ENCODE data around the gene OAS2. TPM values are rescaled to one million over a fixed set of nuclear protein-coding genes. Genes with fewer than 3 reads are reported as not detected.

Gene OAS2
- total RNA-seq, 1 experiment from 2014 or later, result 5.8 TPM

- Histone ChIP-seq H3K4me2 (ENCODE audit: low read length) (no peak overlapping the region), H3K79me2 (ENCODE audit: low read length) (no peaks in the 10 kb centered on the region), H2AFZ (ENCODE audit: low read length) (no peak overlapping the region), H3K36me3 (ENCODE audit: low read depth, low read length) (peaks cover 4% of the 10 kb centered on the region; the same call in 1 of the 2 replicates), H3K9ac (ENCODE audit: low read length) (no peak overlapping the region), H3K9me2 (replicated peaks; ENCODE audit: low read length) (no peaks in the 10 kb centered on the region), H3K4me3 (ENCODE audit: low read length) (no peak overlapping the region), H3K9me3 (ENCODE audit: low read length) (no peaks in the 10 kb centered on the region), H3F3A (ENCODE audit: low read length, unreplicated experiment) (no peaks in the 10 kb centered on the region), H4K20me1 (ENCODE audit: low read length) (no peaks in the 10 kb centered on the region), H3K4me1 (ENCODE audit: insufficient read depth, low read length) (no peaks in the 10 kb centered on the region), H3K27ac (ENCODE audit: low read length) (no peak overlapping the region), H3K27me3 (ENCODE audit: low read length) (no peaks in the 10 kb centered on the region)
- no TSS peak for BruUV-seq (replicated peaks)
- no peak for DNase-seq
- ChIA-PET CTCF (no interaction called here), POLR2A (ENCODE audit: unreplicated experiment) (no interaction called here)
- ATAC-seq, result no peak
- intact Hi-C loops (cut with micrococcal nuclease), result no loop called here
- no peak for TF ChIP-seq EZH2phosphoT487 (IDR thresholded peaks at IDR 0.05; ENCODE audit: borderline replicate concordance, low read length)
- TF ChIP-seq CTCF (conservative IDR thresholded peaks at IDR 0.05; ENCODE audit: low read depth, low read length), result no peak
Observed at GRCh38 chr12:112970391-112970790, 7.9 kb upstream of the OAS2 start.

GRCh38 chr12:112971248-112971647, 7.1 kb upstream of the OAS2 start:
- ATAC-seq (no peak), DNase-seq (no peak)
- ChIA-PET CTCF (no interaction called here), POLR2A (ENCODE audit: unreplicated experiment) (no interaction called here)
- H3K27me3 ChIP-seq (ENCODE audit: low read length), result no peaks in the 10 kb centered on the region
- H3K4me1 ChIP-seq (ENCODE audit: insufficient read depth, low read length), result no peaks in the 10 kb centered on the region
- H3K27ac ChIP-seq (ENCODE audit: low read length), result no peak overlapping the region
- intact Hi-C loops (cut with micrococcal nuclease), result no loop called here
- peaks cover 4% of the 10 kb centered on the region; the same call in 1 of the 2 replicates for H3K36me3 ChIP-seq (ENCODE audit: low read depth, low read length)
- no peaks in the 10 kb centered on the region for H3K79me2 ChIP-seq (ENCODE audit: low read length)
- H3K4me2 ChIP-seq (ENCODE audit: low read length), result no peak overlapping the region
- H3K9me3 ChIP-seq (ENCODE audit: low read length), result no peaks in the 10 kb centered on the region
- no peak overlapping the region for H3K9ac ChIP-seq (ENCODE audit: low read length)
- H3F3A ChIP-seq (ENCODE audit: low read length, unreplicated experiment), result no peaks in the 10 kb centered on the region
- H3K4me3 ChIP-seq (ENCODE audit: low read length), result no peak overlapping the region
- no peaks in the 10 kb centered on the region for H4K20me1 ChIP-seq (ENCODE audit: low read length)
- no TSS peak for BruUV-seq (replicated peaks)
- TF ChIP-seq EZH2phosphoT487 (IDR thresholded peaks at IDR 0.05; ENCODE audit: borderline replicate concordance, low read length), result no peak
- TF ChIP-seq EZH2 (IDR thresholded peaks at IDR 0.05; ENCODE audit: low read length, unreplicated experiment), result no peak
- H3K9me2 ChIP-seq (replicated peaks; ENCODE audit: low read length), result no peaks in the 10 kb centered on the region
- H2AFZ ChIP-seq (ENCODE audit: low read length), result no peak overlapping the region

GRCh38 chr12:112973011-112973735, 5.1 kb upstream of the OAS2 start:
- no TSS peak for BruUV-seq (replicated peaks)
- Histone ChIP-seq H3K4me2 (ENCODE audit: low read length) (no peak overlapping the region), H4K20me1 (ENCODE audit: low read length) (no peaks in the 10 kb centered on the region), H3K4me1 (ENCODE audit: insufficient read depth, low read length) (peaks cover 4% of the 10 kb centered on the region), H3K4me3 (ENCODE audit: low read length) (no peak overlapping the region), H3K27me3 (ENCODE audit: low read length) (no peaks in the 10 kb centered on the region), H2AFZ (ENCODE audit: low read length) (no peak overlapping the region), H3F3A (ENCODE audit: low read length, unreplicated experiment) (no peaks in the 10 kb centered on the region), H3K9me3 (ENCODE audit: low read length) (no peaks in the 10 kb centered on the region), H3K9me2 (replicated peaks; ENCODE audit: low read length) (no peaks in the 10 kb centered on the region), H3K9ac (ENCODE audit: low read length) (no peak overlapping the region), H3K79me2 (ENCODE audit: low read length) (no peaks in the 10 kb centered on the region), H3K36me3 (ENCODE audit: low read depth, low read length) (no peaks in the 10 kb centered on the region), H3K27ac (ENCODE audit: low read length) (no peak overlapping the region)
- ChIA-PET CTCF (no interaction called here), POLR2A (ENCODE audit: unreplicated experiment) (no interaction called here)
- TF ChIP-seq EZH2 (IDR thresholded peaks at IDR 0.05; ENCODE audit: low read length, unreplicated experiment) (no peak), CTCF (conservative IDR thresholded peaks at IDR 0.05; ENCODE audit: low read depth, low read length) (no peak), EZH2phosphoT487 (IDR thresholded peaks at IDR 0.05; ENCODE audit: borderline replicate concordance, low read length) (no peak)
- ATAC-seq (no peak), DNase-seq (no peak)
- intact Hi-C loops (cut with micrococcal nuclease), result no loop called here
